ENCODE measurements around the gene FAM124B.
"Not testable (repeated sequence)": the region's sequence is repeated elsewhere in the genome, so short reads cannot be mapped to it uniquely, and the experiment has no call there.

Gene FAM124B

GRCh38 chr2:224416656-224417360, 14.9 kb upstream of the FAM124B start:
- intact Hi-C loops (cut with DNase I), result no loop called here
- DNase-seq, result no peak

DNA sequence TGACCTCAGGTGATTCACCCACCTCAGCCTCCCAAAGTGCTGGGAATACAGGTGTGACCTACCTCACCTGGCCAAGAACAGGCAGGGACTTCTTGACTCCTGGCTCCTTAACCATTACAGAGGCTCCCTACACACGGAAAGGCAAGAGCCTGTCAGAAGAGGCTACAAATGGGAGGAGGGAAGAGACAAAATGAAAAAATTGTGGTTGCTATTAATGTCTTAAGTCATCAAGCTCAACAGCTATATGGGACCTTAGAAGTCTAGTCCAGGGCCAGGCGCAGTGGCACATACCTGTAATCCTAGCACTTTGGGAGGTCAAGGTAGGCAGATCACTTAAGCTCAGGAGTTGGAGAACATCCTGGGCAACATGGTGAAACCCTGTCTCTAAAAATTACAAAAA, 11.5 kb upstream of the FAM124B start:
- no peak for DNase-seq
- intact Hi-C loops (cut with DNase I), result no loop called here

DNA sequence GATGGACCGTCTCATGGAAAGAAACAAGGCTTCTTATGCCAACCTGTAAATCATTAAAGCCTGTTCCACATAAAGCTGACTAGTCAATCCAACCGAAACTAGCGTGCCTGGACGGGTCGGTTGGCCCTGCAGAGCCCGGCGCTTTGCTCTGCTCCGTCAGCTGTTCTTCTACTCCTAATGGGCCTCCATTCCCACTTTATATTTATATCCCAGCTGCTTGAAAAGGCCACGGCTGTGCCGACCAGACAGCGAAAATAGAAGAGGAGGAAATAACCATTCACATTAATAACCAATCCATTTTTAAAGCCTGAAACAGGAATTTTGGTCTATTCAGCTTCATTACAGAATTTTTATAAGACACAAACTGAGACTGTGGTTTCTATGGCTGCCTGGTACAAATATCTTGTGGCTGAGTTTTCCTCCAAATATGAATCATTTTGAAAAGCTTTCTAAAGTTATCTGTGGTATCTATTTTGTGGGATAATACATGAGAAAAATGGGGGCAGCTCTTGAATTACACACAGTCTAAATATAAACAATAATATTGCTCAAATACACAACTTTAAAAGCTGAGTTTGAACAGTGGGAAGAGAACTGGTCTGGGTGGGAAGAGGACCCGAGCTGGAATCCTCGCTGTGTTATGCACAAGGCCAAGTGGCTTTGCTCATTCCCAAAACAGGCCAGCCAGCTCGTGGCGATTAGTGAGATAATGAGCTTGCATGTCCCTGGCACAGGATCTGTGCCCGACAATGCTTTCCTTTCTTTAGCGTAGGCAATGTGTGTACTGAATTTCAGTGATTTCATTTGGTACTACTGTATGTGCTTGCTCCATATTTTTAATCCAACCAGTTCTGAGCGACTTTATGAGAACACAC, 10.5 kb upstream of the FAM124B start:
- intact Hi-C loops (cut with DNase I), result no loop called here
- peak in 6 of 10 donors; percentile 18 to 86 (median 50) for DNase-seq

GRCh38 chr2:224410946-224411561, 9.1 kb upstream of the FAM124B start:
- intact Hi-C loops (cut with DNase I), result no loop called here
- no peak for DNase-seq

- DNase-seq, result no peak
- intact Hi-C loops (cut with DNase I), result no loop called here
Measured at GRCh38 chr2:224408676-224409075, 6.8 kb upstream of the FAM124B start.

DNA sequence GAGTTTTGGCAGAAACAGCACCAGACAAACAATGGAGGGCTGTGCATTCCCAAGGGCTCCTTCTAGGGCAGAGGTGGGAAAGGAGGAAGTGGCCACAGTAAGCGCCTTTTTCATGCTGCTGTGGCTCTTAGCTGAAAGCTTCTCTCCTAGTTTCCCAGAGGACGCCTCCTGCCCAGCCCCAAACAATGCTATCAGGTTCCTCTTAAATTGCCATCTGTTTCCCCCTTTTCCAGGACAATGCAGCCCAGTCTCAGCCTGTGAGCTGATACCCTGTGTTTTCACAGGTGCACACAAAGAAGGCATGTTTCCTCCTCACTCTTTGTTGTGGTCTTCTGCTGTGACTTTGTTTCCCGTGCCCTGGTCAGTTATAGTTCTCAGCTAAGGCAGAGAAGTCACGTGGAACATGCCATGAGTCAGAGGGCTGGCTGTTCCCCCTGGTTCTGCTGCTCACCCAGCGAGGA, 5.4 kb upstream of the FAM124B start:
- DNase-seq, result no peak
- intact Hi-C loops (cut with DNase I), result no loop called here

GRCh38 chr2:224405841-224406370, 4.0 kb upstream of the FAM124B start:
- intact Hi-C loops (cut with DNase I), result no loop called here
- DNase-seq, result no peak

DNA sequence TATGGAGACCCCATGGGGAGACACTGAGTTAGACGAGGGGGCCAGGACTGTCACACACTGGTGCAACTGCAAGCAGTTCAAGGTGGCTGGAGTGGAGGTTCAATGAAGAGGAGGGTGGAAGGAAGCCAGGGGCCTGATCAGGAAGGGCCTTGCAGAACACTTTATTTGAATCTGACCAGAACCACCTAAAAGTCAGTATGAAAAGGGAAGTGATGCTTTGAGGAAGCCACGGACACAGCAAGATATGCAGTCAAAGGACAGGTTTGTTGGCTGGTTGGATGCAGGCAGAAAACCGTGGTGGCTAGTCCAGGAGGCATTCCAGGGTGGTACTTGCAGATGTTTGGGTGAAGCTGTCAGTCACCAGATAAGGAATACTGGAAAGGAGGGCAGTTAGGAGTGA, 3.5 kb upstream of the FAM124B start:
- DNase-seq, result no peak
- intact Hi-C loops (cut with DNase I), result no loop called here

- no peak for DNase-seq
- intact Hi-C loops (cut with DNase I), result no loop called here
Measured at GRCh38 chr2:224404796-224405195, 2.9 kb upstream of the FAM124B start.

DNA sequence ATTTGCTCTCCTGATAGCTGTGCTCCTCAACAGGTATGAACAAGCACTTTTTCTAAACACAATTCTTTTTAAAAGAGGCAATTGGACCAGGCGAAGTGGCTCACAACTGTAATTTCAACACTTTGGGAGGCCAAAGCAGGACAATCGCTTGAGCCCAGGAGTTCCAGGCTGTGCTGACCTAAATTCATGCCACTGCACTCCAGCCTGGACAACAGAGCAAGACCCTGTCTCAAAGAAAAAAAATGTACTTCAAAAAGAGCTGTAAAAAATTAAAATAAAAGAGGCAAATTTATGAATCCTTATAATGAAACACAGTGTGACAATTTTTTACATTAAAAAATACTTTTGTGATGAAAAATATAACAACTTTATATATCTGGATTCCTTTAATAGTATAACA, 1.8 kb upstream of the FAM124B start:
- intact Hi-C loops (cut with DNase I), result no loop called here
- no peak for DNase-seq

DNA sequence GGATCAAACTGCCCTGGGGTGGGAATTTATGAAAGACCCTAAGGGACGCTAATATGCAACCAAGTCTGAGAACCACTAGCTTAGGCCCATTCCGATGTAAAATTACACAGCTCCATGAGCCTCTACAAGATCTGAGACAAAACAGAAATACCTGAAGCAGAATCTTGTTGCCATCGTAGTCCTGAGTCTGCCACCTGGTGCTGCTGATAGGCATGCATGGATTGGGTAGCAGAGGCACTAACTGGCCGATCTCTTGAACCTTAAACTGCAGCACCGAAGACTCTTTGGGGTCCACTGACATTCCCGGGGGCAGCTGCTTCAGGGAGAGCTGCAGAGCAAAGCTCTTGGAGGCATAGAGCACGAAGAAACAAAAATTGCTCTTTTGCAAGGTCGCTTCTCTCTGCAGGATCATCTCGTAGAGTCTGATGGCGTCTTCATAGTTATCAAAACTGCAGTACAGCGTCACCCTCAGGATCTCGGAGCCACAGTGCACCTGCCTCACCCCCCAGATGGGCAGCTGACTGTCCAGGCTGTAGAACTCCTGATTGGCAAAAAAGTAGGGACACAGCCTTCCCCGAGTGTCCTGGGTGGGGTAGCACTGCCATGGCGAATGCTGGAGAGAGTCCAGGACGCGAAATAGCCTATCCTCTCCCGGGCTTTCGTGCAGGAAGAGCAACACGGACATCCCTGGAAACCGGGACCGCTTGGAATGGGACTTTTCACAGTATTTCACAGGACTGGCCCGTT, 848 bp downstream of the FAM124B start:
- intact Hi-C loops (cut with DNase I), result no loop called here
- no peak for DNase-seq

DNA sequence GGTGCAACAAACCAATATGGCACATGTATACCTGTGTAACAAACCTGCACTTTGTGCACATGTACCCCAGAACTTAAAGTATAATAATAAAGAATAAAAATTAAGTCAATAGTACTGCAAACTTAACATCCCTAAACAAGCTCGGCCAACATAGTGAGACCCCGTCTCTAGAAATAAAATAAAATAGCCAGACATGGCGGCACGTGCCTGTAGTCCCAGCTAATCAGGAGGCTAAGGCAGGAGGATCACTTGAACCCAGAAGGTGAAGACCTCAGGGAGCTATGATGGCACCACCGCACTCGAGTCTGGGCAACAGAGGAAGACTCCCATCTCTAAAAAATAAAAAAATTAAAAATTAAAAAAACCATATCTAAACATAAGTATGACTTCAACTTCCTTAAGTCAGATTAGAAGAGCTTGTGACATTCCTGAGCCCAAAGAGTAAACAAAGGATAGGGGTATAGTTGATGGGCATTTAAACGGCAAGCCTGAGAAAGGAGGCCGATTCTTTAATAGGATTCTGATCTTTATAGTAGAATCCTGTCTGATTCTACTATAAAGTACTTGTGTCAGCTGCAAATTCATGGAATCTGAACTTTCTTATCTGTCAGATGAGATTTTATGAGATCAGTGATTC, 1.6 kb downstream of the FAM124B start:
- DNase-seq, result no peak
- intact Hi-C loops (cut with DNase I), result no loop called here

GRCh38 chr2:224398289-224398688, 3.6 kb downstream of the FAM124B start:
- intact Hi-C loops (cut with DNase I), result no loop called here
- DNase-seq, result no peak

DNA sequence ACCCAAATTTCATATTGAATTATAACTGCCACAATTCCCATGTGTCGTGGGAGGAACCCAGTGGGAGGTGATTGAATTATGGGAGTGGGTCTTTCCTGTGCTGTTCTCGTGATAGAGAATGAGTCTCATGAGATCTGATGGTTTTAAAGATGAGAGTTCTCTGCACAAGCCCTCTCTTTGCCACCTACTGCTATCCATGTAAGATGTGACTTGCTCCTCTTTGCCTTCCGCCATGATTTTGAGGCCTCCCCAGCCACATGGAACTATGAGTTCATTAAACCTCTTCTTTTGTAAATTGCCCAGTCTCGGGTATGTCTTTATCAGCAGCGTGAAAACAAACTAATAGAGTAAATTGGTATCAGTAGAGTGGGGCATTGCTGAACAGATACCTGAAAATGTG, 4.8 kb downstream of the FAM124B start:
- intact Hi-C loops (cut with DNase I), result not testable (repeated sequence)

DNA sequence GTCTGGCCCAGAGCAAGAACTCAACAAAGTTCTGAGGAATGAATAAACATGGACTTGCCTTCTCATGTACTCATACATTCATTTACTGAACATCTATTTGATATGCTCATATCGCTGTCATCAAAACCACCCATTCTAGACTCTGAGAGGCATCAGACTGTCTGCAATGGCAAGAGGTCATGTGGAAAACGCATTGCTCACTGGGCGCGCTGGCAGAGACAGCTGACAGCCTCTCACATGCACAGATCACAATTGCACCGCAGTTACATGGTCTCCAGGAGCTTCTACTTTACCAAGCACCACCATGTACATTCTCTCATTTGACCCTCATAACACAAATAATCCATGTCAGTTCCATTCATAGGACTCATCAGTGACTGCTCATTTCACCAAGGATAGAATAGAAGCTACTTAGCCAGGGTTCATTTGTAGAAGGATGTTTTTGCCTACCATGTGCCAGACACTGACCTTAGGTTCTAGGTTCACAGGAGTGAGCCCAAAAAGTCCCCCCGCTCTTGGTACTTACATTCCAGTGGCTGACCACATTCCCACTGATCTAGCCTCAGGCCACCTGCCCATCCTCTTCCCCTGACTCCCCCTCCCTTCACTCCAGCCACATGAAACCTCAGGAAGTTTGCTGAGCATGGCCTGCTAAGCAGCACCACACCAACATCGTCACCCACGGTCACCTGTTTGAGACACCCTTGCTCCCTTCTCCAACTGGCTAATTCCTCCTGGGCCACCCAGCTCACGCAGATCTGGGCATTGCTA, 6.1 kb downstream of the FAM124B start:
- intact Hi-C loops (cut with DNase I), result no loop called here
- DNase-seq, result no peak

More for the DNA sequence above, 4.8 kb downstream of the FAM124B start:
- not testable (repeated sequence) for DNase-seq

DNA sequence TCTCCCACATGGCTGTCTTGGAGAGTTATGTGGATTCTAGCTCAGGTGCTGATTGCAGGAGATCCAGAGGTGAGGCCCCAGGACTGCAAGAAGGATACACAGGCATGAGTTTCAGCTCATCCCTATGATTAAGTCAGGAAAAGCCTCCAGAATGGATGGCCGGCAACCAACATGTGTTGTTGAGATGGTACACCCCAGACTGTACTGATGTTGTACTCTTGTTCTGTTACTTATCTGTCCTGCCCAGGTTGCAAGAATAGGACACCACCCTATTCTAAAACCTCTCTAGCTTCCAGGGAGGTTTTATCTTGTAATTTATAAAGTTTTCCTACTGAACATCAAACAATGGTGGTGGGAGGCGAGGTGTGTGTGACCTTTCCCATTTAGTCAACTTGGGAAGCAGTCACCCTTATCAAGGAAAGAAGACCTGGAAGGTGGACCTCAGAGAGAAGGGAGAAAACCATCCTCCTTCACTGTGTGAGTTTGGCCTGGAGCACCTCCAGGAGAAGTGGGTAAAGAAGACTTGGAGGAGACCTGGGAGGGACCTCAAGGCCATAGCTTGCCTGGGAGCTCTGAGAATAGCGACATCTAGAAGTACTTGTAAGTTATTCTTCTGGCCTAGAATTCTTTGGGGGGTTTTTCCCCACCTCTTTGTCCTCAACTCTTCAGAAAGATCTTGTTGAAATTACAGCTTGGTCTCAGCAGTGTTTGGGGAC, 8.6 kb downstream of the FAM124B start:
- DNase-seq, result no peak
- intact Hi-C loops (cut with DNase I), result no loop called here

GRCh38 chr2:224392545-224392944, 9.4 kb downstream of the FAM124B start:
- intact Hi-C loops (cut with DNase I), result no loop called here
- no peak for DNase-seq

DNA sequence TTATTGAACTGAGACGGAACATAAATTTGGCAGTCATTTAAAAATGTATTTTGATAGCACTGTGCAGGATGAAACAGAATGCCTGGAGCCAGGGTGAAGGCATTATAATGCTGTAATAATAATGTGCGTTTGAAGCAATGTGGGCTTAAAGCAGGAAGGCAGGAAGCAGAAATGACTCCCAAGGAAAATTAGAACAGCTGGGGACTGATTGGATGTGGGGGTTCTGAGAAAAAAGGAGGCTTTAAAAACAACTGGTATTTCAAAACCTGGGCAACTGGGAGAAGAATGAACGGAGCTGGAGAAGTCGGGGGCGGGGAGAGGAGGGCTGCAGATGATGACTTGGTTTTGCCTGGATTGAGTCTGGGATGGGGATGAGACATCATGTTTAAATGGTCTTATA, 12.6 kb downstream of the FAM124B start:
- intact Hi-C loops (cut with DNase I), result no loop called here
- DNase-seq, result no peak

DNA sequence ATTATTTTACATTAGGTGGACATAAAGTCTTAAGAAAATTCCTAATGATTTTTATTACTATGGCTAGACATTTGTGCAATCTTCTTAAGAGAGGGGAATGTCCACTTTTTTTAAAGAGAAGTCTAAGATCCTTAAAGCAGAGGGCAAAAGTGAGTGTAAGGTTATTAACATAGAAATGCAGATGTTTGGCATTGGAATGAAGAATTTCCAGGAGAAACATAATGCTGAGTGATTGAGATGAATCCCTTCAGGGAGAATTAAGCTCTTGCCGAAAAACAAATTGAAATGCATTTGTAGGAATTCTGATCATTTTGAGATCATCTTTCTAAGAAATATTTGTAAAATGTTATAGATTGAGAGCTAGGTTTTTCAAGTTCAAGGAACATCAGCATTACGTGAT, 15.0 kb downstream of the FAM124B start:
- intact Hi-C loops (cut with DNase I), result no loop called here
- no peak for DNase-seq
